ENCODE data around the gene MEGF9.
A peak's percentile ranks its signal among the peaks of the same experiment; 100 is the strongest.

Gene MEGF9

DNA sequence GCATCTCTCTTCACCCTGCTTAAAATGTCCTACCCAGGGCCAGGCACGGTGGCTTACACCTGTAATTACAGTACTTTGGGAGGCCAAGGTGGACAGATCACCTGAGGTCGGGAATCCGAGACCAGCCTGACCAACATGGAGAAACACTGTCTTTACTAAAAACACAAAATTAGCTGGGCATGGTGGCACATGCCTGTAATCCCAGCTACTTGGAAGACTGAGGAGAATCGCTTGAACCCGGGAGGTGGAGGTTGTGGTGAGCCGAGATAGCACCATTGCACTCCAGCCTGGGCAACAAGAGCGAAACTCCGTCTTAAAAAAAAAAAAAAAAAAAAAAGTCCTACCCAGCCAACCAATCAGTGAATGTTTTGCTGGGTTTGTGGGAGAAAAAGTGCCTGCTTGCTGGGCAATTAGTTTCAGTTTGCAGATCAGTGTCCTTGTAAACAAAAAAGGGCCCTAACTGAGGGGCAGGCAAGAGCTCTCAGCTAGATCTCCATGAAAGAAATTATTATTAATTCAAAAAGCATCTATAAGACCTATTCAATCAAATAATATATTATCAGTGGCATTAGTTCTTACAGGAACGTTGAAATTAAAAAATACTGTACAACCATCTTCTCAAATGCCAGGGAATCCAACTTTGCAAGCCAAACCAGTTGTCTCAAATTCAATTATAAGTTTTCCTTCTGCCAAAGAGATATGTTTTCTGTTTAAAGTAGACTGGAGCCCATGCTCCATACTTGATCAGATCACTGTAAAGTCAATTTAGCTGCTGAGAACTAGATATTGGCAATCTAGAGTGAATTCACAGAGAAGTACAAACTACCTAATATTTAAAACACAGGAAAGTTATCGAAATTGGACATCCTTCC lies 3.9 kb downstream of the MEGF9 start:
- in situ Hi-C loops (cut with MboI; ENCODE audit: low pct_unique_long_range_greater_than_20kb, low sequenced_read_pairs) = no loop called here
- peak; percentile 24 for DNase-seq

DNA sequence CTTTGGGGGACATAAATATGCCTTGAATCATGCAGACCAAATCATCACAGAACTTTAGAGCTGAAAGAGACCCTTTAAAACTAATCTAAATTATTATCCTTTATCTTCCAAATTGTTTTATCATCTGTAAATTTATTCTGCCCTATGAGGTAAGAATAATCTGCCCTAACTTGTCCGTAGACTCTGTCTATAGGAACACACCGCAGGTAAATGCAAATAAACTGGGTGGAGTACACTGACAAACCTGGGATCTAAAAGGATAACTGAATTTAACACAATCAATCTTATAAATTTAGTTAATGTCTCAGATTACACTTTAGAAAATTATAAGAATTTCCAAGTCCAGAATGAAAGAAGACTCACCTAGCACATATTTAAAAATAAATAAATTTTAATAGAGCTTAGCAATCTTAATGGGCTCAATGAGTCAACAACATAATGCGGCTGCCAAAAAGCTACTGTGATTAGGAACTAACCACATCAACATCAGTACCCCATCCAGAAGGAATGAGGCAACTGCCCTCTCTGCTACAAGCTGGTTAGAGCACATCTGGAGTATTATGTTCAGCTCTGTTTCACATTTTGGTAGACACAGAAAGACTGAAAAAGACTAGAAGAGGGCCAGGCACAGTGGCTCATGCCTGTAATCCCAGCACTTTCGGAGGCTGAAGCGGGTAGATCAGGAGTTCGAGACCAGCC lies 5.6 kb downstream of the MEGF9 start:
- in situ Hi-C loops (cut with MboI; ENCODE audit: low pct_unique_long_range_greater_than_20kb, low sequenced_read_pairs) = no loop called here
- DNase-seq = no peak

DNA sequence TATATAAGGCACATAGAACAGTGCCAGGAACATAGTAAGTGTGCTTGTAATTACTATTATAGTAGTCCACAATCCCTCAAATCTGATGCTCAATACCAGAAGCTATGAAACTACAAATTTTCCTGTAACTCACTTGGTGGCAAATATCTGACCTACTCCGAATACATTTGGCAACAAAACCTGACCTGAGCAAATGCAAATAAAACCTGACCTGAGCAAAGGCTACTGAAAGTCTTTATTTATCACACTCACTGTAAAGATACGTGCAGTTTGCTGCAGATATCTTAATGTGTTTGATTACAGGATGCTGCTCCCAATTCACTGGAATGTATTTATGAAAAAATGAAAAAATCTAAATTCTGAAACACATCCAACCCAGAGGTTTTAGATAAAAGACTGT lies 7.1 kb downstream of the MEGF9 start:
- no peak for DNase-seq
- in situ Hi-C loops (cut with MboI; ENCODE audit: low pct_unique_long_range_greater_than_20kb, low sequenced_read_pairs) = no loop called here

DNA sequence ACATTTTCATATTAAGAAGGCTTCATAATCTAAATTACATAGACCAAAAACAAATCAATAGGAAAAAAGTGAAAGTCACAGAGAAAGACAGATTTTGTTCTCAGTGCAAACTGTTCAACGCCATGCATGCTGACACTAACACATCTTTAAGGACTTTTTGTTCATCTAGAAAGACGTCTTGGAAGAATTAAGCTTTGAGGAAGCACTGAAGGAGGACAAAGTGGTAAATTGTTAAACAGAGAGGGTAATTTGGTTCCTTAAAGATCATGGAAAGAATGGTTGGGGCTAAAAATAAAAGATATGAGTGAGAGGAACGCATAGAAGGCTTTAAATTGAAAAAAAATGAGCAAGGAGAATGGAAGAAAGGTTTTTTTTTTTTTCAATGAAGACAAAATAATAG lies 9.1 kb downstream of the MEGF9 start:
- in situ Hi-C loops (cut with MboI; ENCODE audit: low pct_unique_long_range_greater_than_20kb, low sequenced_read_pairs) = no loop called here
- DNase-seq = no peak

DNA sequence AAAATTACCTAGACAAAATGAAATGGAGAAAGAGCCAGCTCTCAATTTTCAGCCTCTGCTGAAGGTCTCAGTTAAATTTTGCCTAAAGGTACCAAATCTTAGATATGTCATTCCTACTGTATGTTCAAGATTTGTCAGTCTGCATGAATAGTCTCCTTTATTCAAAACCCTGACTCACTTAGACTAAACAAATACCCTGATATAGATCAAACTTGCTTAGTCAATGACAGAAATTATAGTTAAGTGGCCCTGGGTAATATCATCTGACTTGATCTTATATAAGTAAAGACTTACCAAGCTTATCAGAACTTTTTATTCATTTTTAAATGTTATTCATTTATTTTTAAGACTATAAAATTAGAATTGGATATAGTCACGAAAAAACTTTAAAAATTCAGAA lies 12.2 kb downstream of the MEGF9 start:
- DNase-seq = no peak
- in situ Hi-C loops (cut with MboI; ENCODE audit: low pct_unique_long_range_greater_than_20kb, low sequenced_read_pairs) = no loop called here

DNA sequence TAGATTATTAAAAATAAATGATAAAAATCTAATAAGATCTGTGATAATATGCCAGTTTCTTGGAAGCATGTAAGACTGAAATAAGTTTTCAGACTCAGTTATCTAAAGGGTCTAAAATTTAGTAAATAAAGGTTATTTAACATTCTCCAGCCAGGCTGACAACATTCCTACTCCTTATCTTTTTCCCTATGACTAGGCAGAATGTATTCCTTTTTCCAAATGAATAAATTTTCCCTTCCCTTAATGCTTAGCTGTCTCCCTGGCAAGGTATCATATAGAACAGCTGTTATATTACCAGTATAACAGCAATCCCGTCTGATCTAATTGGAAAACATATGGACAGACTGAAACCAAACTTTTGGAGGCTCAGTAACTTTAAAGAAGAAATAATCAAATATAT lies 13.0 kb downstream of the MEGF9 start:
- in situ Hi-C loops (cut with MboI; ENCODE audit: low pct_unique_long_range_greater_than_20kb, low sequenced_read_pairs) = no loop called here
- no peak for DNase-seq

DNA sequence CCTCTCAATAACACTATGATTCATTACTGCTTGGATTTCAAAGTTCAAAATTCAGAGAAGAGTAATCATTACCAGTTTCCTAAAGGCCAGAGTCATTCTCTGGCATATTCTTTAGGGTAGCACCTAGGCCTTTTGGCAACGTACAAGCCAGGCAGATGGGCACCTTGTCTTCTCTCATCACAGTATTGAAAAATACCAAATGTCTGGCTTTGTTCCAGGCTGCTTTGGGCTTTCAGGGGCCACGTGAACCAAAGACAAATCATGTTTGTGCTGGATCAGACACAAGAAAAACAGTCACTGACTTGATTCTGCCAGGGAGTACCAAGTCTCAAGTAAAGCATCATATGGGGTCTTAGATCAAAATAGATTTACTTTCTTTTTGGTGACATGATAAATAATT lies 15.5 kb downstream of the MEGF9 start:
- in situ Hi-C loops (cut with MboI; ENCODE audit: low pct_unique_long_range_greater_than_20kb, low sequenced_read_pairs) = no loop called here
- no peak for DNase-seq

DNA sequence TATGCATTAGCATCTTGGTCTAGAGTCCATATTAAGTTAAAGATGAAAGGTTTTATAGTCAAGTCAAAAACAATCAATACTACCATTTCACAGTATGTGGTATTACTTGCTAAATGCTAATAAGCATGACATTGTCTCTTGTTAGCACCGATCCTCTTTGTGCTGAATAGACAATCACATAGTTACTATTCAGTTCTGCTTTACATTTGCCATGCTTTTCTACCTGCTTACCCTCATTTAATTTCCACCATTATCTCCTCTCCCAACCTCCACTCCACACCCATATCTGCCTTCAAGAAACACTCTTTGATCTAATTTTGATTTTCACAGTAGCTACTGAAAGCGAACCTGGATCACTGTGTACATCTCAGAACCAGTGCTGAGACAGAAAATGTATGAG lies 16.8 kb downstream of the MEGF9 start:
- in situ Hi-C loops (cut with MboI; ENCODE audit: low pct_unique_long_range_greater_than_20kb, low sequenced_read_pairs) = no loop called here
- no peak for DNase-seq

DNA sequence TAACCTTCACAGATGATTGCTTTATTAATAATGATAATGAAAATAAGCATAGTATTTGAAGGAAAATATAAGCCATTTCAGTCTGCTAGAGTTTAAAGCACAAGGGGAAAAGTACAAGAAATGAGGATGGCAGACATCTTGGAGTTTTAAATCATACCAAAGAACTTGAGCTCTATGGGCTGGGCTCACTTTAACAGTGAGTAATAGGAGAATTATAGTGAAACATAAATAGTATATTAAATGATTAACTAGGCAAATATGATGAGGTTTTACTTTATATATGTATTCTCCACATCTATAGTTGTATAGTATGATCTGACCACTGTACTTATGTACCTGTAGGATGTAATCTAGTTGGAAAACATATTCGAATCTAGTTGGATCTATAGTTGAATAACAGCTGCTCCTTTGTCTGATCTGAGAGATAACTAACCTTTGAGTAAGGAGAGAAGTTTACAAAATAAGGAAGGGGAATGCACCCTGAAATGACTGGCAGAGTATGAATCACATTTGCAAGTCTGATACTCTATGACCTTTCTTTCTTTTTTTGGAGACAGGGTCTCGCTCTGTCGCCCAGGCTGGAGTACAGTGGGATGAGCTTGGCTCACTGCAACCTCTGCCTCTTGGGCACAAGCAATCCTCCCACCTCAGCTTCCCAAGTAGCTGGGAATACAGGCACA lies 17.6 kb downstream of the MEGF9 start:
- DNase-seq = no peak
- in situ Hi-C loops (cut with MboI; ENCODE audit: low pct_unique_long_range_greater_than_20kb, low sequenced_read_pairs) = no loop called here

DNA sequence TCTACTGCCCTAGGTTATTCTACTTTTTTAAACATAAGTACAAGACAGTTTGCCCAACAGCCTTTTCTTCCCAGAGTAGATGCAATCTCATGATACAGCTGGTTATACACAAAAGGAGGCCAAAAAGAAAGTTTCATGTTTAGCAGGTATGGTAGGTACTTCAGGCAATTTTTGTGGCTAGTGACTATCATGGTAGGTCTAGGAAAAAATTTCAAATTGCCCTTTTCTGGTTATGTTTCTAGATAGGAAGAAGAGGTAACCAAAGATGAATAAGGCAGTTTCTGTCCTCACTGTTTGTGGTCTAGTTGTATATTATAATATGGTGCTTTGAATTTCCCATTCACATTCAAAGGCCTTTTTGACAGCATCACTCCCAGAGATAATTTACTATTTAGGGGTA lies 19.7 kb downstream of the MEGF9 start:
- in situ Hi-C loops (cut with MboI; ENCODE audit: low pct_unique_long_range_greater_than_20kb, low sequenced_read_pairs) = no loop called here

DNA sequence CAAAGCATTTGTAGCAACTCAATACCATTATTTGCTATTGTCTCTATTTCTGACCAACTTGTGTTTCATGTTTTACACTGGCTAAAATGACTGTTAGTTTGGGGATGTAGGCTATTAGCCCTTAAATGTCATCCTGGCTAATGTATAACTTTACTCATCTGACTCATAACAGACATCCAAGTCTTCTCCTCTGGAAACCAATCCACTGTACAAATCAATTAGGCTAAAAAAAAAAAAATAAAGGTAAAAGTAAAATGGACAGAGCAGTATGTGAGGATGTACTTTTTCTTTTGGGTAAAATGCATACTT lies 20.6 kb downstream of the MEGF9 start:
- no peak for DNase-seq
- in situ Hi-C loops (cut with MboI; ENCODE audit: low pct_unique_long_range_greater_than_20kb, low sequenced_read_pairs) = no loop called here

More for the DNA sequence above, 19.7 kb downstream of the MEGF9 start:
- DNase-seq = no peak

DNA sequence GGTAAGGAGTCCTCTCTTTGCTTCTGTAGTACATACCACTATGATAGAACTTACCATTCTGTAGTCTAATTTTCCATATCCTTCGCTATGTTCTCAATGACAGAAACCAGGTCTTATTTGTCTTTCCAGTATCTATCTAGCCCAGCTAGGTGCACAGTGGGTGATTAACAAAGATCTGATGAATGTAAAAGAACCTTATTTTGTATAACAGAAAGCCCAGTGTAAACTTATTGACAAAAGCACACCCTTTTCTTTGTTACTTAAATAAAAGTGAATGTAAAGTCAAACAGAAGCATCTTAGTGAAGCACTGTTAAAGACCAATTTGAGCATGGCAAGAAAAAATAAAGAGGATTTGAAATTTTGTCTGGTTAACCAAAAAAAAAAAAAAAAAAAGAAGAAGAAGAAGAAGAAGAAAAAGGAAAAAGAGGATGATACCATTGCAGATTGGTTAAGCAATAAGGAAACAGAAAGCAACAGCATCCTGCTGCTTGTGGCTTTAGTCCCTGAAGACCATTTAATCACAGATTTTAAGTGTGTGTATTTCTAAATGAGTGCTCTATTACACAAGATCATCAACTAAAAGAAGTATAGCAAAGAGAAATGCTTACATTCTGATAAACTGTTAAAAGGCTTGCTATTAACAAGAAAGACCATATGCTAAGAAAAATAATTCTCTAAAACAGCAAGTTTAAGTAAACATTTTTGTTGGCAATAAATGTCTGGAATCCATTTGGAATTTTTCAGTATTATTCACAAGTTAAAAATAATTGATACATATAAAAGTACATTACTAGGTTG lies 21.2 kb downstream of the MEGF9 start:
- DNase-seq = peak; percentile 23
- in situ Hi-C loops (cut with MboI; ENCODE audit: low pct_unique_long_range_greater_than_20kb, low sequenced_read_pairs) = no loop called here

DNA sequence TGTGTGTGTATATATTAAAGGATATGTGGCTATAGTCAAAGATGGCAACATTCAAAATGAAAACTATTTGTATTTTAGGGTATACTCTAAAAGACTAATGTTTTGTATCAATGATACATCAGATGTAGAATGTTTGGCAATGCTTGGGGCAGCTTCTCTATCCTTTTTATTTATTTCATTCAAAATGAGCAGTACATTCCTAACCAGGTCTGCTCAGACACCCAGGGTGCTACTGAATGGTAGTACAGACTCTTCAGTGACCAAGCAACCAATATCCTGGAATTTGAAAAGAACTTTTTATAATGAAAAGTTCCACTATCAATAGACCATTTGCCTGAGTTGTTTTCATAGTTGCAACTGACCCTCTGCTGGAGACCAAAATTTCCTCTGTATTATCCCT lies 23.9 kb downstream of the MEGF9 start:
- in situ Hi-C loops (cut with MboI; ENCODE audit: low pct_unique_long_range_greater_than_20kb, low sequenced_read_pairs) = no loop called here
- DNase-seq = no peak

DNA sequence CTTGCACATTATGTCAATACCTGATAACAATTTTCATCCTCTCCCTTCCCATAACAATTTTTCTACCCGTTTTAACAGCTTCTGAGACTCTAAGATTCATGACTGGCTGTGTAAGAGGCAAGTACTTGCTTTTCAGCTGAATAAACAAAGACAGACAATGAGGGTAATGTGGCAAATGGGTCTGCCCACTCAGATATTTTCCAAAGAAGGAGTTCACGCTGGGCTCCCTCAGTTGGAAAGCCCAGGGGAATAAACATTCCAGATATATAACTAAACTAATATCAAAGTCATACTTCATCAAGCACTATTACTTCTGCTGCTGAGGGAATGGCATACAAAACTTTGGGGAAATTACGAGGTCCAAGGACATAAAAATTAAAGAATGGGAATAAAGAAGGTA lies 24.4 kb downstream of the MEGF9 start:
- in situ Hi-C loops (cut with MboI; ENCODE audit: low pct_unique_long_range_greater_than_20kb, low sequenced_read_pairs) = no loop called here
- DNase-seq = no peak

DNA sequence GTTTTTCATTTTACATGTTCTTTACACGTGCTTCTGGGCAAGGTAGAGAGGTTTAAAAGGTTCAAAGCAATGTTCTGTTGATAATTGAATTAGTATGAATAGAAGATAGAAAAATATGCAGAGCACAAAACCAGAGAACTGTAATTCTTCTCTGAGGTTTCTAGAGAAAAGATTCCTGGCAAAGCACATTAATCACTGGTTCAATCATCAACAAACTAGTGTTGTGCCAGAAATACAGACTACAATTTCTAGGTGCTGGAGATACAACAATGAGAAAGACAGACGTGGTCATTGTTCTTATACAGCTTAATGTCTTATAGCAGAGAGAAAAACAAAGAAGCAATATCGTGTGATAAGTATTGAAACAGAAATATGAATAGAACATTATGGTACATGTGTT lies 25.5 kb downstream of the MEGF9 start:
- DNase-seq = no peak
- in situ Hi-C loops (cut with MboI; ENCODE audit: low pct_unique_long_range_greater_than_20kb, low sequenced_read_pairs) = no loop called here

DNA sequence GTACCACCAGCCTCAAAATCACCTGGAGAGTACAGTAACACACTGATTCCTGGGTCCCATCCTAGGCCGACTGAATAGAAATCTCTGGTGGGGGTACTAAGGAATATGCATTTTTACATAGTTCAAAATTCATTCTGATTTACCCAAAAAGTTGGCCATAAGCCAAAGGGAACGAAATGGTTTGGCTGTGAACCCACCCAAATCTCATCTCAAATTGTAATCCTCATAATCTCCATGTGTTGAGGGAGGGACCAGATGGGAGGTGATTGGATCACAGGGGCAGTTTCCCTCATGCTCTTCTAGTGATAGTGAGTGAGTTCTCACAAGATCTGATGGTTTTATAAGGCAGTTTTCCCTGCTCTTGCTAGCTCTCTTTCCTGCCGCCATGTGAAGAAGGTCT lies 31.1 kb downstream of the MEGF9 start:
- DNase-seq = no peak
- in situ Hi-C loops (cut with MboI; ENCODE audit: low pct_unique_long_range_greater_than_20kb, low sequenced_read_pairs) = no loop called here

DNA sequence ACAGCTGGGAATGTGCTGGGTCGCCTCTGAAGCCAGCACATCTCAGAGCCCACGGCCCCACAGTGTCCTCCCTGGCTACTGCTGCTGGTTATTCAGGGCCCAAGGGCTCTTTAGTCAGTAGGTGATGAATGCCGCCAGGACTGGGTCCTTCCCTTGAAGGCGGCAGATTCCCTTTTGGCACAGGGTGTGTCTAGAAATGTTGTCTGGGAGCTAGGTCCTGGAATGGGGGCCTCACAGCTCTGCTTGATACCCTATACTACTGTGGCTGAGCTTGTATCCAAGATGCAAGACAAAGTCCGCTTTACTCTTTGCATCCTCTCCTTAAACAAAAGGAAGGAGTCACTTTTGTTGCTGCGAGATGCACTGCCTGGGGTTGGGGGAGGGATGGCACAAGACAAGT lies 33.1 kb downstream of the MEGF9 start:
- in situ Hi-C loops (cut with MboI; ENCODE audit: low pct_unique_long_range_greater_than_20kb, low sequenced_read_pairs) = no loop called here
- no peak for DNase-seq

DNA sequence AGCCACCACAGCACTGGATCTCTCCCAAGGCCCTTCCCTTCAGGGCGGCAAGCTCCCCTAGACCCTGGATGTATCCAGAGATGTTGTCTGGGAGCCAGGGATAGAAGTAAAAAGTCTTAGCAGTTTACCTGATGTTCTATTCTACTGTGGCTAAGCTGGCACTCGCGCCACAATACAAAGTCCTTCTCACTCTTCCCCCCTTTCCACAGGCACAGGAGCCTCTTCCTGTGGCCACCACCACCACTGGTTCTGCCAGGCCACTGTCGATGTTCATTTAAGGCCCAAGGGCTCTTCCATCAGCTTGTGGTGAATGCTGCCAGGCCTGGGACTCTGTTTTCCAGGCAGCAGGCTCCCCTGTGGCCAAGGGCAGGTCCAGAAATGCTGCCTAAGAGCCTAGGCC lies 33.7 kb downstream of the MEGF9 start:
- no peak for DNase-seq
- in situ Hi-C loops (cut with MboI; ENCODE audit: low pct_unique_long_range_greater_than_20kb, low sequenced_read_pairs) = no loop called here

DNA sequence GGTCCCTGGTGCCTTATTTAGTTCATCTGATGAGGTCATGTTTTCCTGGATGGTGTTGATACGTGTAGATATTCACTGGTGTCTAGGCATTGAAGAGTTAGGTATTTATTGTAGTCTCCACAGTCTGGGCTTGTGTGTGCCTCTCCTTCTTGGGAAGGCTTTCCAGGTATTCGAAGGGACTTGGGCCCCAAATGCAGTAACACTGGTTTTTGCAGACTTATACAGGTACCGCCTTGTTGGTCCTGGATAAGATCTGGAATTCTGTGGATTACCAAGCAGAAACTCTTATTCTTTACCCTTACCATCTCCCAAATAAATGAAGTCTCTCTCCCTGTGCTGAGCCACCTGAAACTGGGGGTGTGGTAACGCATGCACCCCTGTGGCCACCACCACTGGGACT lies 34.1 kb downstream of the MEGF9 start:
- DNase-seq = no peak

DNA sequence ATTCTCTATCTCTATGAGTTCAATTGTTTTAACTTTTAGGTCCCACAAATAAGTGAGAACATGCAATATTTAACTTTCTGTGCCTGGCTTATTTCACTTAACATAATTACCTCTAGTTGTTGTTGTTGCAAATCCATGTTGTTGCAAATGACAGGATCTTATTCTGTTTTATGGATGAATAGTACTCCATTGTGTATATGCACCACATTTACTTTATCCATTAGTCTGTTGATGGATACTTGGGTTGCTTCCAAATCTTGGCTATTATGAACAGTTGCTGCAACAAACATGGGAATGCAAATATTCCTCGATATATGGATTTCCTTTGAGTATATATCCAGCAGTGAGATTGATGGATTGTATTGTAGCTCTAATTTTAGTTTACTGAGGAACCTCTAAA lies 36.3 kb downstream of the MEGF9 start:
- DNase-seq = no peak
- in situ Hi-C loops (cut with MboI; ENCODE audit: low pct_unique_long_range_greater_than_20kb, low sequenced_read_pairs) = no loop called here

More for the DNA sequence above, 34.1 kb downstream of the MEGF9 start:
- in situ Hi-C loops (cut with MboI; ENCODE audit: low pct_unique_long_range_greater_than_20kb, low sequenced_read_pairs) = no loop called here

All from KBM-7 (cell line).